ENCODE measurements around the gene DOCK3.

- TF ChIP-seq POLR2A (IDR thresholded peaks at IDR 0.05) (no peak), EP300 (IDR thresholded peaks at IDR 0.05) (no peak)
- TF ChIP-seq, protein P1, sequence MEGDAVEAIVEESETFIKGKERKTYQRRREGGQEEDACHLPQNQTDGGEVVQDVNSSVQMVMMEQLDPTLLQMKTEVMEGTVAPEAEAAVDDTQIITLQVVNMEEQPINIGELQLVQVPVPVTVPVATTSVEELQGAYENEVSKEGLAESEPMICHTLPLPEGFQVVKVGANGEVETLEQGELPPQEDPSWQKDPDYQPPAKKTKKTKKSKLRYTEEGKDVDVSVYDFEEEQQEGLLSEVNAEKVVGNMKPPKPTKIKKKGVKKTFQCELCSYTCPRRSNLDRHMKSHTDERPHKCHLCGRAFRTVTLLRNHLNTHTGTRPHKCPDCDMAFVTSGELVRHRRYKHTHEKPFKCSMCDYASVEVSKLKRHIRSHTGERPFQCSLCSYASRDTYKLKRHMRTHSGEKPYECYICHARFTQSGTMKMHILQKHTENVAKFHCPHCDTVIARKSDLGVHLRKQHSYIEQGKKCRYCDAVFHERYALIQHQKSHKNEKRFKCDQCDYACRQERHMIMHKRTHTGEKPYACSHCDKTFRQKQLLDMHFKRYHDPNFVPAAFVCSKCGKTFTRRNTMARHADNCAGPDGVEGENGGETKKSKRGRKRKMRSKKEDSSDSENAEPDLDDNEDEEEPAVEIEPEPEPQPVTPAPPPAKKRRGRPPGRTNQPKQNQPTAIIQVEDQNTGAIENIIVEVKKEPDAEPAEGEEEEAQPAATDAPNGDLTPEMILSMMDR (IDR thresholded peaks at IDR 0.05), result no peak
Measured at GRCh38 chr3:50972029-50972428, 297.3 kb downstream of the DOCK3 start.

Measured in ovary (tissue), 3 donors.